HG02759 (cell line): Measurements from ENCODE around the gene CWF19L2.
"Not testable (repeated sequence)": the region's sequence is repeated elsewhere in the genome, so short reads cannot be mapped to it uniquely, and the experiment has no call there.

Source experiments
- ATAC-seq: cut with Tn5 transposase; IDR thresholded peaks from one replicate; pipeline ENCODE4 v1.9.1; 2021; ENCODE audit warnings: mild to moderate bottlenecking, moderate library complexity; ENCODE audit not compliant: unreplicated experiment

CWF19L2 gene

GRCh38 chr11:107439586-107440167 is 17.9 kb downstream of the CWF19L2 start:
- ATAC-seq, result no peak

DNA sequence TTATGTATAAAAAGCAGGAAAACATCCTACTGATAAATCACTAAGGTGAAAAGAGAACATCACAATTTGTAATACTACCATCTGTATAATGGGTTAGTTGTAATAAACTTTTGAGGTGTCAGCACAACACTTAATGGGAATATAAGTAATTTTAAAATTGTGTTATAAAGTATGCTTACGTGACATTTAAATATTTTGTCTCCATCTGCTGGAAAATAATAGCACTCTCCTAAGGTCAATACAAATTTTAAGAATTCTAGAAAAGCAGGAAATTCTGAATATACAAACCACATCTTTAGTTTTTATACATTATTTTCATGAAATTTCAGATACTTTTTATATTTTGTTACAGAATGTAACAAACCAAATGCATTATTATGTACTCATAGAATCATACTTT is 19.5 kb downstream of the CWF19L2 start:
- no peak for ATAC-seq

- no peak for ATAC-seq
These were observed 27.1 kb downstream of the CWF19L2 start for GRCh38 chr11:107430525-107430924.

- no peak for ATAC-seq
These were observed 29.9 kb downstream of the CWF19L2 start for GRCh38 chr11:107427569-107428180.

DNA sequence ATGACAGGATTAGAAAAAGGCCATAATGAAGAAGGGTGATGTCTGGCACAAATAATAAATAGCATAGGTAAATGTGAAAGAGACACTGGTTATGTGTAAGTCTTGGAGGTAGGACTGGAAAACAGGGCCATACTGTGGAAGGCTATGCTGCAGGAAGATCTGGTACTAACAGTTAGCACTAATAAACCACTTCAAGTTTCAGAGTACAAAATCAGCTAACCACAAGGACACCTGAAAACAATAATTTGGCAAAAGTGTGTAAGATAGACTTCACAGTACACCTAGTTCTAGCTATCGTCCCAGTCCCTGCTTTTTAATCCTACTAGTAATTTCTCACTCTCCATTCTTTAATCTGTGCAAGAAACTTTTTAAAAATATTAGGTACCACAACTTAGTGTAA is 44.3 kb downstream of the CWF19L2 start:
- no peak for ATAC-seq

- no peak for ATAC-seq
These were observed 48.8 kb downstream of the CWF19L2 start for GRCh38 chr11:107408762-107409211.

GRCh38 chr11:107405260-107405659 is 52.4 kb downstream of the CWF19L2 start:
- no peak for ATAC-seq

GRCh38 chr11:107401131-107401530 is 56.5 kb downstream of the CWF19L2 start:
- ATAC-seq, result not testable (repeated sequence)

GRCh38 chr11:107397357-107397756 is 60.3 kb downstream of the CWF19L2 start:
- ATAC-seq, result no peak

GRCh38 chr11:107392611-107393010 is 65.0 kb downstream of the CWF19L2 start:
- ATAC-seq, result no peak

GRCh38 chr11:107390701-107391100 is 66.9 kb downstream of the CWF19L2 start:
- ATAC-seq, result not testable (repeated sequence)

- ATAC-seq, result no peak
These were observed 70.0 kb downstream of the CWF19L2 start for GRCh38 chr11:107387666-107388065.

DNA sequence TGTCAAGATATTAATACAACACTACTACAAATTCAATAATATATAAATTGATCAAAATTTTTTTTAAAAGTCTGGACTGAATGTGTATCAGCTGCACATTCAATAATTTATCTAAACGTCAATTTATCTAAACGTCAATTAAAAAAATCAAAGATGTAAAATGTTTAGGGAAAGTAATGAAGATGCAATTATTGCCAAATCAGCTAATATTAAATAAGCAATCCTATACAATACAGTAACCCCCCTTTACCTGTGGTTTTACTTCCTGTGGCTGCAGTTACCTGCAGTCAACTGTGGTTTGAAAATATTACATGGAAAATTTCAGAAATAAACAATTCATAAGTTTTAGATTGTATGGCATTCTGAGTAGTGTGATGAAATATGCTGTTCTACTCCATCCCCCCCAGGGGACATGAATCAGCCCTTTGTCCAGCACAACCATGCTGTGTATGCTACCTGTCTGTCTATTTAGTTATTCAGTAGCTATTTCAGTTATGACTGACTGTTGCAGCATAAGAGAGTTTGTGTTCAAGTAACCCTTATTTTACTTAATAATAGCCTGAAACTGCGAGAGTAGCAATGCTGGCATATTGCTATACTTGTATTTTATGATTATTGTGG is 72.2 kb downstream of the CWF19L2 start:
- no peak for ATAC-seq

- ATAC-seq, result no peak
These were observed 73.3 kb downstream of the CWF19L2 start for GRCh38 chr11:107384144-107384852.

GRCh38 chr11:107372439-107372838 is 85.2 kb downstream of the CWF19L2 start:
- ATAC-seq, result no peak

DNA sequence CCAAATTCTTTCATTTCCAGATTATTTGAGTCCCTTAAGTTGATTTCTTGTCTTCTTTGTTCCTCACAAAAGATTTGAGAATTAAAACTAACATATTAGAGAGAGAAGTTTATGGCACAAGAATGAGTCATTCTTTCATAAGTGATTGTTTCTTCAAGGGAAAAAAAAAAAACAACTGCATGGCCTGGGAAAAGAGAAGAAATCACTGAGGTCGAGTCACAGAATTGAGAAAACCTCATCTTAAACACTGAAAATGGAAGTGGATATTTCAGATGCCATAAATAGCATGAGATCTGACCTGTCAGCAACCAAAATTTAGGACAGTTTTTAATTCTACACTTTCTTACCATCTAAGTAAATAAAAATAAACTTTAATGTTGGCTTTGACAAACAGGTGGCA is 87.2 kb downstream of the CWF19L2 start:
- no peak for ATAC-seq

GRCh38 chr11:107359701-107360100 is 97.9 kb downstream of the CWF19L2 start:
- no peak for ATAC-seq

- no peak for ATAC-seq
These were observed 99.7 kb downstream of the CWF19L2 start for GRCh38 chr11:107357877-107358276.

GRCh38 chr11:107354780-107355179 is 102.8 kb downstream of the CWF19L2 start:
- ATAC-seq, result no peak

GRCh38 chr11:107337917-107338316 is 119.7 kb downstream of the CWF19L2 start:
- peak; percentile 75 for ATAC-seq

DNA sequence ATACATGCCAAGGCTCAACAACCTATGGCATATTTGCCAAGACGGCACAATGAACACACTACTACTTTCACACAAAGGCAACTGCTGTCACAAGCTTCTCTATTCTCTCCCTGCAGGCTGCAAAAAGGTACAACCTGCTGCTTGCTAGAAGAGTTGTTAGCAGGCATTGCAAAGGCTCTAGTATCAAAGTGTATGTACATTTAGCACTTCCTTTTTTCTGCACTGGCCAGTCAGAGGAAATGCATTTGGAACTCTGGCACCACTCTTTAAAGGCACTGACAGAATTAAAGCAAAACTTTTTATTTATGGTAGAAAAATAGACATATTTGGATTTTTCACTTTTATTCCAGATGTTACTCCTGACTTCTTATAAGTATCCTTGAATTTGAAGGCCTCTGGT is 125.9 kb downstream of the CWF19L2 start:
- ATAC-seq, result no peak

DNA sequence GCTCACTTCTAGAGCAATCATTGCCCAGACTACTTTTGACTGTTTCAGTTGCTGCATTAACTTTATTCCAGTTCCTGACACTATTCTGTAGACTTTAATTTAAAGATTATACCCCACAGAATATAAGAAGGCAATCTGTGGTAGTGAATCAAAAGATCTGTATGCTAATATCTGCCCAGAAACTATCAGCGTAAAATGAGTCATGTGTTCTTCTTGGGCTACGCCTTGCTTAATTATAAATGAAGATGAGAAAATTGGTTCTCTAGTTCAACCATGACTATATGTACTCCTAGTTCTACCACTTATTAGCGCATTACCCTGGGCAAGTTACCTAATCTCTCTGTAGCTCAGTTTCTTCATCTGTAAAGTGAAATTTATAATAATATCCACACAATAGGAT is 128.5 kb downstream of the CWF19L2 start:
- no peak for ATAC-seq
